DOHH2 (cell line): ENCODE results near the gene OSBPL2.

Experiments
- EZH2phosphoT487 ChIP-seq: fragments of 200-600 bp; sonication (generic); IDR thresholded peaks from 2 replicates; pipeline ENCODE4 v1.6.1; 2017; ENCODE audit warnings: borderline replicate concordance, mild to moderate bottlenecking, antibody characterized with exemption, low read length, moderate library complexity, mixed read lengths
- TF ChIP-seq, protein P1 (sequence below): fragments of 200-600 bp; sonication (generic); IDR thresholded peaks from one replicate; pipeline ENCODE4 v1.5.1; 2014; ENCODE audit warnings: antibody characterized with exemption, mild to moderate bottlenecking, low read depth, low read length; ENCODE audit not compliant: poor library complexity, severe bottlenecking

- TF ChIP-seq, protein P1, sequence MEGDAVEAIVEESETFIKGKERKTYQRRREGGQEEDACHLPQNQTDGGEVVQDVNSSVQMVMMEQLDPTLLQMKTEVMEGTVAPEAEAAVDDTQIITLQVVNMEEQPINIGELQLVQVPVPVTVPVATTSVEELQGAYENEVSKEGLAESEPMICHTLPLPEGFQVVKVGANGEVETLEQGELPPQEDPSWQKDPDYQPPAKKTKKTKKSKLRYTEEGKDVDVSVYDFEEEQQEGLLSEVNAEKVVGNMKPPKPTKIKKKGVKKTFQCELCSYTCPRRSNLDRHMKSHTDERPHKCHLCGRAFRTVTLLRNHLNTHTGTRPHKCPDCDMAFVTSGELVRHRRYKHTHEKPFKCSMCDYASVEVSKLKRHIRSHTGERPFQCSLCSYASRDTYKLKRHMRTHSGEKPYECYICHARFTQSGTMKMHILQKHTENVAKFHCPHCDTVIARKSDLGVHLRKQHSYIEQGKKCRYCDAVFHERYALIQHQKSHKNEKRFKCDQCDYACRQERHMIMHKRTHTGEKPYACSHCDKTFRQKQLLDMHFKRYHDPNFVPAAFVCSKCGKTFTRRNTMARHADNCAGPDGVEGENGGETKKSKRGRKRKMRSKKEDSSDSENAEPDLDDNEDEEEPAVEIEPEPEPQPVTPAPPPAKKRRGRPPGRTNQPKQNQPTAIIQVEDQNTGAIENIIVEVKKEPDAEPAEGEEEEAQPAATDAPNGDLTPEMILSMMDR, result no peak
- TF ChIP-seq EZH2phosphoT487, result no peak
Observed at GRCh38 chr20:62246872-62247652, 8.7 kb downstream of the OSBPL2 start.
